ENCODE results near the gene CCDC186.
"Not testable (repeated sequence)": the region's sequence is repeated elsewhere in the genome, so short reads cannot be mapped to it uniquely, and the experiment has no call there.

Gene CCDC186

DNA sequence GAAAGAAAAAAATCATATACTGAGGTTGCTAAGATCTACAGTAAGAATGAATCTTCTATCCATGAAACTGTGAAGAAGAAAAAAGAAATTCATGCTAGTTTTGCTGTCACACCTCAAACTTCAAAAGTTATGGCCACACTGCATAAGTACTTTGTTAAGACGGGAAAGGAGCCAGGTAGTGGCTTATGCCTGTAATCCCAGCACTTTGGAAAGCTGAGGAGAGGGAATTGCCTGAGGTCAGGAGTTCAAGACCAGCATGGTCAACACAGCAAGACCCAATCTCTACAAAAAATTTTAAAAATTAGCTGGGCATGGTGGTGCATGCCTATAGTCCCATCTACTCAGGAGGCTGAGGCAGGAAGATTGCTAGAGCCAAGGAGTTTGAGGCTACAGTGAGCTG, 22.1 kb downstream of the CCDC186 start:
- in situ Hi-C loops (cut with HindIII; ENCODE audit: low sequenced_read_pairs): no loop called here
- no peak for TF ChIP-seq CTCF (IDR thresholded peaks at IDR 0.05; ENCODE audit: low read depth, low read length)
- DNase-seq (ENCODE audit: low read depth, low spot score): no peak
- no peak overlapping the region for H3K4me3 ChIP-seq (ENCODE audit: low read depth, low read length)

DNA sequence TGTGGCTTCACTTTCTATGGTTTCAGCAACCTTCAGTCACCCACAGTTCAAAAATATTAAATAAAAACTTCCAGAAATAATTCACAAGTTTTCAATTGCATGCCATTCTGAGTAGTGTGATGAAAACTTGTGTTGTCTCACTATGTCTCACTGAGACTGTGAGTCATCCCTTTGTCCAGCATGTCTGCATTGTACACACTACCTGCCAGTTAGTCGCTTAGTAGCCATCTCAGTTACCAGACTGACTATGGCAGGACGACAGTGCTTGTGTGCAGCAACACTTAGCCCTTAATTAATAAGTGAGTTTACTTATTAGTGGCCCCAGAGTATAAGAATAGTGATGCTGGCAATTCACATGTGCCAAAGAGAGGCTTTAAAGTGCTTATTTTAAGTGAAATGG, 22.5 kb downstream of the CCDC186 start:
- peak; percentile 82 for DNase-seq (ENCODE audit: low read depth, low spot score)
- H3K4me3 ChIP-seq (ENCODE audit: low read depth, low read length): no peak overlapping the region
- no peak for TF ChIP-seq CTCF (IDR thresholded peaks at IDR 0.05; ENCODE audit: low read depth, low read length)
- in situ Hi-C loops (cut with HindIII; ENCODE audit: low sequenced_read_pairs): no loop called here

DNA sequence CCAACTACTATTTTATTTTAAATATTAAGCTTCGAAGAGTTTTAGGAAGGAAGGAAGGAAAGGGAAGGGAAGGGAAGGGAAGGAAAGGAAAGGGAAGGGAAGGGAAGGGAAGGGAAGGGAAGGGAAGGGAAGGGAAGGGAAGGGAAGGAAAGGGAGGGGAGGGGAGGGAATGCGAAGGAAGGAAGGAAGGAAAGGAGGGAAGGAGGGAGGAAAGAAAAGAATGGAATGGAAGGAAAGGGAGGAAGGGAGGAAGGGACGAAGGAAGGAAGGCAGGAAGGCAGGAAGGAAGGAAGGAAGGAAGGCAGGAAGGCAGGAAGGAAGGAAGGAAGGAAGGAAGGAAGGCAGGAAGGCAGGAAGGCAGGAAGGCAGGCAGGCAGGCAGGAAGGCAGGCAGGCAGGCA, 24.5 kb downstream of the CCDC186 start:
- DNase-seq (ENCODE audit: low read depth, low spot score); in situ Hi-C loops (cut with HindIII; ENCODE audit: low sequenced_read_pairs); H3K4me3 ChIP-seq (ENCODE audit: low read depth, low read length): not testable (repeated sequence)

GRCh38 chr10:114143160-114143559, 30.8 kb downstream of the CCDC186 start:
- no peak for TF ChIP-seq CTCF (IDR thresholded peaks at IDR 0.05; ENCODE audit: low read depth, low read length)
- in situ Hi-C loops (cut with HindIII; ENCODE audit: low sequenced_read_pairs): no loop called here
- no peak overlapping the region for H3K4me3 ChIP-seq (ENCODE audit: low read depth, low read length)
- no peak for DNase-seq (ENCODE audit: low read depth, low spot score)

DNA sequence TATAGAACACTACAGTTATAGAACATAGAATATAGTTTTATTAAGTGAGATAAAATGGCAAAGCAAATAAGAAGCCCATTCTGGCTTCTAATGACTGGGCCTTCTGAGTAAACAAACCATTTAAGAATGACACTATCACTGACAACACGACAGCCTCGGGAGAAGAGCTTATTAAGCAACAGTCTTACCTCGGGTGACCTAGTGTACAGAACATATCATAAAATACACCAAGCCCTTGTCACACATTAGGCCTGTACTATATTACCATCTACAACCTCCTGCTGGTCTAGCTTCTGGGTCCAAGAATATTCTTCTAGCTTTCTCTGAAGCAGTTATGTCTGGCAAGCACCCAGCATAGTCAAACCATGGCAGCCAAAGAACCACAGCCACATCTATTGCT, 32.0 kb downstream of the CCDC186 start:
- DNase-seq (ENCODE audit: low read depth, low spot score): no peak
- in situ Hi-C loops (cut with HindIII; ENCODE audit: low sequenced_read_pairs): no loop called here
- TF ChIP-seq CTCF (IDR thresholded peaks at IDR 0.05; ENCODE audit: low read depth, low read length): no peak
- no peak overlapping the region for H3K4me3 ChIP-seq (ENCODE audit: low read depth, low read length)

- DNase-seq (ENCODE audit: low read depth, low spot score); H3K4me3 ChIP-seq (ENCODE audit: low read depth, low read length); in situ Hi-C loops (cut with HindIII; ENCODE audit: low sequenced_read_pairs): not testable (repeated sequence)
Measured at GRCh38 chr10:114140827-114141226, 33.2 kb downstream of the CCDC186 start.

- DNase-seq (ENCODE audit: low read depth, low spot score): no peak
- in situ Hi-C loops (cut with HindIII; ENCODE audit: low sequenced_read_pairs): no loop called here
- no peak overlapping the region for H3K4me3 ChIP-seq (ENCODE audit: low read depth, low read length)
- TF ChIP-seq CTCF (IDR thresholded peaks at IDR 0.05; ENCODE audit: low read depth, low read length): no peak
Measured at GRCh38 chr10:114140036-114140435, 34.0 kb downstream of the CCDC186 start.

DNA sequence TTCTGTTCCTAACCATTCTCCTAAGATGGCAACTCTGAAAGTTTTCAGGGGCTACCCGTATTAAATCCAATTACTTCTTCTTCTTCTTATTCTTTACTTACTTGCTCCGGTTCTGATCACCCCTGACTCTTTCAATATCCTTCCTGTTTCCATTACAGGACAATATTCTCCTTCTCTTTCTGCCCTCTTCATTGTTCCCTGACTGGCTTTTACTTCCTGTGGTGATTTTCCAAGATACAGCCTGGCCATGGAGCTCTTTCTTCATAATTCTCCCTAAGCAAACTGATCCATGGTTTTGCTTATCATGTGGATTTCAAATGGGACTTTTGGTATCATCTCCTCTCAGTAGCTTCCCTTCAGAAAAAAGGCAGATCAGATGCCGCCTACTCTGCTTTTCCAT, 35.4 kb downstream of the CCDC186 start:
- DNase-seq (ENCODE audit: low read depth, low spot score): no peak
- in situ Hi-C loops (cut with HindIII; ENCODE audit: low sequenced_read_pairs): no loop called here

More for the DNA sequence above, 35.4 kb downstream of the CCDC186 start:
- H3K4me3 ChIP-seq (ENCODE audit: low read depth, low read length): no peak overlapping the region
- no peak for TF ChIP-seq CTCF (IDR thresholded peaks at IDR 0.05; ENCODE audit: low read depth, low read length)
